GM12875 (cell line): ENCODE measurements around the gene SLC25A42.

Source experiments
- H3K4me3 ChIP-seq: one replicate; pipeline ENCODE4 v1.5.1; 2011; ENCODE audit warnings: low read depth, low read length, control low read depth
- CTCF ChIP-seq: IDR thresholded peaks from 2 replicates; pipeline ENCODE4 v1.5.1; 2011; ENCODE audit warnings: low read depth, mild to moderate bottlenecking, control low read depth, inconsistent platforms, low read length, moderate library complexity, borderline replicate concordance; ENCODE audit not compliant: insufficient read depth

SLC25A42 gene

GRCh38 chr19:19062454-19063182, 1.2 kb upstream of the SLC25A42 start:
- TF ChIP-seq CTCF: no peak
- no peak overlapping the region for H3K4me3 ChIP-seq

DNA sequence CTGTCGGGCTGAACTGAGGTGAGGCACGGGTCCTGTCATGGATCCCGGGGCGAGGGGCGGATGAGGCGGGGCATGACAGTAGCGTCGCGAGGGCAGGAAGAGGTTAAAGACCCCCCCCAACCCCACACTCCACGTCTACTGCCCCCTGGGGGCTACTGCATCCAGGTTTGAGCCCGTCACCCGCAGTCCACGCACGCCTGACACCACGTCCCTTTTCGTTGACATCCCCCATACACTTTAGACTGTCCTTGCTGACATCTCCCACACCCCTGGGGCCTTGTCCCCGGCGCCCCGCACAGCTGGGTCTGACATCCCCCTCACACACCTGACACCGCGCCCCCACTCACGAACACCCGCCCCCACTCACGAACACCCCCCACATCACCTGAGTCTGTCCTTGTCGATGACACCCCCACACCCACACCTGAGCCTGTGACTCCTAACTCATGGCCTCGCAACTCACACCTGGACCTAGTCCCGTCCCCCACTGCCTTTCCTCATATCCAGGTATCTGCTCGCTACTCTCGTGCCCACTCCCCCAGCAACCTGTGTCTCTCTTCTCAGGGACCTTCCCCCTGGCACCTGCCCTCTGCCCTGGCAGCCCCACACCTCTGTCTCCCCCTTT, 416 bp downstream of the SLC25A42 start:
- peak overlapping the region; percentile 62 for H3K4me3 ChIP-seq
- peak; percentile 59 for TF ChIP-seq CTCF

DNA sequence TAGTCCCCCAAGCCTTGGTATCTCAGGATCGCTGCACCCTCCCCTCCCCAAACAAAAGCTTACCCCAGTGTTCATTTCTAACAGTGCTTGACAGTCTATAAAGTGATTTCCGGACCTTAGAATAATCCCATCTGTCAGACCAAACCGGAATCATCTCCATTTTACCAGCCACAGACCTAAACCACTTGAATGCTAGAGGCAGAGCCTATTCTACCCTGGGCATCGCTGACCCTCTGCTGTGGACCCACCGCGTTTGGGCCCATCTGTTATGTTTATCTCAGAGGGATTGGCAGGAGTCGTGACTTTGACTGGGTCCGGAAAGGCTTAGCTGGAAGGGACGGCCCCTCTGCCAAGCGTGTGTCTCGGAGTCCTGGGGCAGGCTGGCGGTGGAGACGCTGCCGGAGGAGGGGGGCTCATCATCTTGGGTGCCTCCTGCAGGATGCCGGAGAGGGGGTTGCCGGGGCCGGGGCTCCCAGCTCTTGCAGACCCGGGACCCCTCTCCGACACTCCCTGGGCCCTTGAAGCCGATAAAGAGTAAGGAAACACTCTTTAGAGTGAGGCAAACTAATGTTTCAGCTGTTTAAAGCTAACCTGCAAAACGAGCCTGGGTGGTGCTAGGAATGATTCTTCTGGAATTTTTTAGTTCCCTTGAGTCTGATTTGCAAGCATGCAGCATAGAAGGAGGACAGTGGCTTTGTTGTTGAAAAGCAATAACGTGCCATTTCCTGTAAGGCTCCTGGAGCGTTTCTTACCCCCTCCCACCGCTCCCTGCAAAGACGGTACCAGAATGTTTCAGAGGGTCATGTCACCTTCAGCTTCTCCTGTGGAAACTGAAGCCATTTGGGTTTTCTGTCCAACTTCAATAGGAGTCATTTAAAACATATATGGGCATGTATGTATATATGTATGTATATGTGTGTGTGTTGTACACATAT, 1.3 kb downstream of the SLC25A42 start:
- no peak for TF ChIP-seq CTCF
- H3K4me3 ChIP-seq: peak overlapping the region; percentile 62

DNA sequence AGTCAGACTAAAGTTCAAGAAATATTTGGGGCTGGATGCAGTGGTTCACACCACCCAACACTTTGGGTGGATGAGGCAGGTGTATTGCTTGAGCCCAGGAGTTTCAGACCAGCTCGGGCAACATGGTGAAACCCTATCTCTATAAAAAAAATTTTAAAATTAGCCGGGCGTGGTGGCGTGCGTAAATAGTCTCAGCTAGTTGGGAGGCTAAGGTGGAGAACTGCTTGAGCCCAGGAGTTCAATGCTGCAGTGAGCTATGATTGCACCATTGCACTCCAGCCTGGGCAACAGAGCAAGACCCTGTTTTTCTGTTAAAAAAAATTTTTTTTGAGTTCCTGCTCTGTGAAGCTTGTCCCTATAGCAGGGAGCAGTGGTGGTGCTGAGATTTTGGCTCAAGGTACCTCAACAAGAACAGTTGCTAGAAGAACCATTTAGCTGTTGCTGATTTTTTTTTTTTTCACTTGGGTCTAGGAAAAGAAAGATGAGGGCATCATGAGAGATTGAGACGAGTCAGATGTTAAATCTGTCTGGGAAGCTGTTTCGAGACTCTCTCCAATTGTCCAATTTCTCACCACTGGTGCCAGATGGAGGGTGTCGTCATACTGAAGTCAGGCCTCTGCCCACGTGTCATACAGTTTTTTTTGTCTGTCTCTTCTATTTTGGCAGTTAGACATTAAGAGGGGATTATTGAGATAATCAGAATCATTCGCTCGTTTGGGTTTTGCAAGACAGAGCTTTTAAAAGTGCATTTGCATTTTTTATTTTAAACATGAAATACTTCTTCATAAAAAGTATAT, 3.7 kb downstream of the SLC25A42 start:
- TF ChIP-seq CTCF: no peak
- H3K4me3 ChIP-seq: no peak overlapping the region

- no peak overlapping the region for H3K4me3 ChIP-seq
- TF ChIP-seq CTCF: no peak
Measured at GRCh38 chr19:19068659-19069654, 5.2 kb downstream of the SLC25A42 start.
